ENCODE measurements around the gene CITED2.

DNA sequence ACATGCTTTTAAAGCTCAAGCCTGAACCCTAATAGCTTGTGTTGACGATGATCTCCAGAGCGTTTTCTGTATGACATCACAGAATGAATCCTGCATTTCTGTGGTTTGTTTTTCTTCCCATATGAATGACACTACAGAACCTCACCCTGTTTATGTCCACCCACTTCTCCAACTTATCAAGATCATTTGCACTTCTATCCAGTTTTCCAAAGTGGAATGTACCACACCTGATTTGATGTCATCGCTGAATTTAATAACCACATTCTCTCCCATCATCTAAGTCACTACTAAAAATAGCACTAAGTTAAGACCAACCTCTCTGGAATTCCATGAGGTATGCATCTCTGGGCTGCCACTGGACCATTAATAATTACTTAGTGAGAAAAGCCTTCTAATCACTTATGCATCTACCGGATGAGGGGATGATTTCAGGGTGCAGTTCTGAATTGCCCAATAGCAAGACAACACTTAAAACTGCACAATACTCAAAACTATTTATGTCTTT lies 33.3 kb upstream of the CITED2 start:
- no peak for TF ChIP-seq SP1 (CRISPR knock-in tag; conservative IDR thresholded peaks at IDR 0.05)
- no peak for TF ChIP-seq FOXK1 (CRISPR knock-in tag; IDR thresholded peaks at IDR 0.05)
- TF ChIP-seq, protein P1, sequence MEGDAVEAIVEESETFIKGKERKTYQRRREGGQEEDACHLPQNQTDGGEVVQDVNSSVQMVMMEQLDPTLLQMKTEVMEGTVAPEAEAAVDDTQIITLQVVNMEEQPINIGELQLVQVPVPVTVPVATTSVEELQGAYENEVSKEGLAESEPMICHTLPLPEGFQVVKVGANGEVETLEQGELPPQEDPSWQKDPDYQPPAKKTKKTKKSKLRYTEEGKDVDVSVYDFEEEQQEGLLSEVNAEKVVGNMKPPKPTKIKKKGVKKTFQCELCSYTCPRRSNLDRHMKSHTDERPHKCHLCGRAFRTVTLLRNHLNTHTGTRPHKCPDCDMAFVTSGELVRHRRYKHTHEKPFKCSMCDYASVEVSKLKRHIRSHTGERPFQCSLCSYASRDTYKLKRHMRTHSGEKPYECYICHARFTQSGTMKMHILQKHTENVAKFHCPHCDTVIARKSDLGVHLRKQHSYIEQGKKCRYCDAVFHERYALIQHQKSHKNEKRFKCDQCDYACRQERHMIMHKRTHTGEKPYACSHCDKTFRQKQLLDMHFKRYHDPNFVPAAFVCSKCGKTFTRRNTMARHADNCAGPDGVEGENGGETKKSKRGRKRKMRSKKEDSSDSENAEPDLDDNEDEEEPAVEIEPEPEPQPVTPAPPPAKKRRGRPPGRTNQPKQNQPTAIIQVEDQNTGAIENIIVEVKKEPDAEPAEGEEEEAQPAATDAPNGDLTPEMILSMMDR (IDR thresholded peaks at IDR 0.05) = no peak
- no peak for TF ChIP-seq JAZF1 (CRISPR knock-in tag; IDR thresholded peaks at IDR 0.05)
- TF ChIP-seq SMAD3 (CRISPR knock-in tag; IDR thresholded peaks at IDR 0.05; ENCODE audit: borderline replicate concordance) = no peak
- TF ChIP-seq, protein P2, sequence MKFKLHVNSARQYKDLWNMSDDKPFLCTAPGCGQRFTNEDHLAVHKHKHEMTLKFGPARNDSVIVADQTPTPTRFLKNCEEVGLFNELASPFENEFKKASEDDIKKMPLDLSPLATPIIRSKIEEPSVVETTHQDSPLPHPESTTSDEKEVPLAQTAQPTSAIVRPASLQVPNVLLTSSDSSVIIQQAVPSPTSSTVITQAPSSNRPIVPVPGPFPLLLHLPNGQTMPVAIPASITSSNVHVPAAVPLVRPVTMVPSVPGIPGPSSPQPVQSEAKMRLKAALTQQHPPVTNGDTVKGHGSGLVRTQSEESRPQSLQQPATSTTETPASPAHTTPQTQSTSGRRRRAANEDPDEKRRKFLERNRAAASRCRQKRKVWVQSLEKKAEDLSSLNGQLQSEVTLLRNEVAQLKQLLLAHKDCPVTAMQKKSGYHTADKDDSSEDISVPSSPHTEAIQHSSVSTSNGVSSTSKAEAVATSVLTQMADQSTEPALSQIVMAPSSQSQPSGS (CRISPR knock-in tag; IDR thresholded peaks at IDR 0.05; ENCODE audit: borderline replicate concordance, low read depth) = no peak
- no peak for TF ChIP-seq TEAD4 (CRISPR knock-in tag; IDR thresholded peaks at IDR 0.05)

All from WTC11 (cell line).